Loucy (cell line): ENCODE measurements around the gene ZNF76.

Source experiments
- H2AFZ ChIP-seq: fragments of 200-600 bp; sonication (generic); 2 replicates; pipeline ENCODE4 v1.6.0; 2016; ENCODE audit warnings: antibody characterized with exemption, mild to moderate bottlenecking, low read length, moderate library complexity
- H3F3A ChIP-seq: fragments of 200-600 bp; 2 replicates; pipeline ENCODE4 v1.6.0; 2016; ENCODE audit warnings: antibody characterized with exemption, low read depth, mild to moderate bottlenecking
- H3K27me3 ChIP-seq: fragments of 200-600 bp; sonication (generic); 2 replicates; pipeline ENCODE4 v1.6.1; 2014; ENCODE audit warnings: low read length, mild to moderate bottlenecking; ENCODE audit not compliant: insufficient read depth, poor library complexity, severe bottlenecking
- H3K36me3 ChIP-seq: fragments of 200-600 bp; sonication (generic); 2 replicates; pipeline ENCODE4 v1.6.1; 2016; ENCODE audit warnings: low read length; ENCODE audit not compliant: insufficient read depth
- H3K4me1 ChIP-seq: fragments of 200-600 bp; sonication (generic); 2 replicates; pipeline ENCODE4 v1.5.1; 2014; ENCODE audit warnings: low read length, mild to moderate bottlenecking; ENCODE audit not compliant: insufficient read depth, poor library complexity, severe bottlenecking
- H3K4me2 ChIP-seq: fragments of 200-600 bp; sonication (generic); 2 replicates; pipeline ENCODE4 v1.6.0; 2014; ENCODE audit warnings: antibody characterized with exemption, low read length, low read depth, mild to moderate bottlenecking; ENCODE audit not compliant: poor library complexity, severe bottlenecking
- H3K4me3 ChIP-seq: fragments of 200-600 bp; sonication (generic); 2 replicates; pipeline ENCODE4 v1.5.1; 2014; ENCODE audit warnings: low read length, mild to moderate bottlenecking, mixed read lengths; ENCODE audit not compliant: poor library complexity, severe bottlenecking
- H3K79me2 ChIP-seq: fragments of 200-600 bp; sonication (generic); 2 replicates; pipeline ENCODE4 v1.6.1; 2014; ENCODE audit warnings: low read length; ENCODE audit not compliant: insufficient read depth
- H3K9ac ChIP-seq: fragments of 200-600 bp; sonication (generic); 2 replicates; pipeline ENCODE4 v1.6.0; 2014; ENCODE audit warnings: mild to moderate bottlenecking, low read depth, low read length, moderate library complexity; ENCODE audit not compliant: poor library complexity, severe bottlenecking
- H3K9me2 ChIP-seq: fragments of 200-600 bp; sonication (generic); replicated peaks from 2 replicates; pipeline ENCODE4 v1.6.1; 2016; ENCODE audit warnings: low read depth, low read length, mixed read lengths
- H3K9me3 ChIP-seq: fragments of 200-600 bp; sonication (generic); 2 replicates; pipeline ENCODE4 v1.6.1; 2014; ENCODE audit warnings: mild to moderate bottlenecking, antibody characterized with exemption, low read length, low read depth; ENCODE audit not compliant: insufficient read depth
- H4K20me1 ChIP-seq: fragments of 200-600 bp; sonication (generic); 2 replicates; pipeline ENCODE4 v1.6.0; 2014; ENCODE audit warnings: antibody characterized with exemption, low read length, mild to moderate bottlenecking; ENCODE audit not compliant: insufficient read depth, poor library complexity, severe bottlenecking
- CTCF ChIP-seq: fragments of 200-600 bp; sonication (generic); conservative IDR thresholded peaks from 2 replicates; pipeline ENCODE4 v1.5.1; 2014; ENCODE audit warnings: mild to moderate bottlenecking, antibody characterized with exemption, low read length
- EZH2phosphoT487 ChIP-seq: fragments of 200-600 bp; IDR thresholded peaks from 2 replicates; pipeline ENCODE4 v1.6.1; 2018; ENCODE audit warnings: antibody characterized with exemption, mild to moderate bottlenecking, moderate library complexity, borderline replicate concordance

The ZNF76 gene

GRCh38 chr6:35260591-35261570 is 1.3 kb downstream of the ZNF76 start:
- H3K9me3 ChIP-seq: no peaks in the 10 kb centered on the region
- H3K9ac ChIP-seq: peak overlapping the region; percentile 92
- H4K20me1 ChIP-seq: peaks cover 3% of the 10 kb centered on the region
- H3K4me3 ChIP-seq: peak overlapping the region; percentile 79
- no peaks in the 10 kb centered on the region for H3K36me3 ChIP-seq
- H3K4me2 ChIP-seq: peak overlapping the region; percentile 97
- H3K9me2 ChIP-seq: no peaks in the 10 kb centered on the region
- H3F3A ChIP-seq: peaks cover 6% of the 10 kb centered on the region; the same call in 1 of the 2 replicates
- TF ChIP-seq CTCF (no peak), EZH2phosphoT487 (no peak)
- peaks cover 38% of the 10 kb centered on the region for H3K79me2 ChIP-seq
- peaks cover 23% of the 10 kb centered on the region for H3K4me1 ChIP-seq
- H3K27me3 ChIP-seq: no peaks in the 10 kb centered on the region
- no peak overlapping the region for H2AFZ ChIP-seq

DNA sequence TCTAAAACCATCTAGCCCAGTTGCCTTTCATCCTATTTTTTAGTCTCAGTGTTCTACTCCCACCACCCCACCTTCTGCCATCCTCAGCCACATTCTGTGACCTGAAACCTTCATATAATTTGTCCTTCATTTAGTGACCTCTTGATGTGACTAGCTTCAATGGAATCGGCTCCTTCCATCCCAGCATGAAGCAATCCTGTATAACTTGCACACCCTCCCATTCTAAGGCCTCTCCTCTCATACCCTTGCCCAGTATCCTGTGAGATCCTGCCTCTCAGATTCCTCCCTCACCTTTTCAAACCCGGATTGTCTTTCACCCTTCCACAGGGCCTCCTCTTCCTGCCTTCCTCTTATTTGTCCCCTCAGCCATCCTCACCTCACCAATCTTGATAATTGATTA is 3.1 kb downstream of the ZNF76 start:
- peaks cover 33% of the 10 kb centered on the region for H3K79me2 ChIP-seq
- H3K9me3 ChIP-seq: no peaks in the 10 kb centered on the region
- peaks cover 23% of the 10 kb centered on the region for H3K4me1 ChIP-seq
- H3K9me2 ChIP-seq: no peaks in the 10 kb centered on the region
- H3K27me3 ChIP-seq: no peaks in the 10 kb centered on the region
- TF ChIP-seq EZH2phosphoT487 (no peak), CTCF (no peak)
- H3K4me3 ChIP-seq: no peak overlapping the region
- H2AFZ ChIP-seq: no peak overlapping the region
- H4K20me1 ChIP-seq: peaks cover 3% of the 10 kb centered on the region
- H3K36me3 ChIP-seq: no peaks in the 10 kb centered on the region
- peak overlapping the region; percentile 19 for H3K9ac ChIP-seq
- H3F3A ChIP-seq: peaks cover 6% of the 10 kb centered on the region; the same call in 1 of the 2 replicates
- H3K4me2 ChIP-seq: peak overlapping the region; percentile 6

GRCh38 chr6:35264550-35265274 is 5.2 kb downstream of the ZNF76 start:
- no peak overlapping the region for H3K4me2 ChIP-seq

More at GRCh38 chr6:35264550-35265274, 5.2 kb downstream of the ZNF76 start:
- no peaks in the 10 kb centered on the region for H3K9me3 ChIP-seq
- no peak overlapping the region for H2AFZ ChIP-seq
- peaks cover 6% of the 10 kb centered on the region; the same call in 1 of the 2 replicates for H3F3A ChIP-seq
- H3K27me3 ChIP-seq: no peaks in the 10 kb centered on the region
- TF ChIP-seq EZH2phosphoT487: no peak
- no peak for TF ChIP-seq CTCF
- H3K9ac ChIP-seq: no peak overlapping the region
- H3K4me3 ChIP-seq: no peak overlapping the region
- no peaks in the 10 kb centered on the region for H3K9me2 ChIP-seq
- H3K79me2 ChIP-seq: peaks cover 17% of the 10 kb centered on the region; the same call in 1 of the 2 replicates
- peaks cover 18% of the 10 kb centered on the region for H3K4me1 ChIP-seq
- H3K36me3 ChIP-seq: no peaks in the 10 kb centered on the region
- H4K20me1 ChIP-seq: no peaks in the 10 kb centered on the region
